Measurements from ENCODE around the gene LDAF1.

LDAF1 gene

DNA sequence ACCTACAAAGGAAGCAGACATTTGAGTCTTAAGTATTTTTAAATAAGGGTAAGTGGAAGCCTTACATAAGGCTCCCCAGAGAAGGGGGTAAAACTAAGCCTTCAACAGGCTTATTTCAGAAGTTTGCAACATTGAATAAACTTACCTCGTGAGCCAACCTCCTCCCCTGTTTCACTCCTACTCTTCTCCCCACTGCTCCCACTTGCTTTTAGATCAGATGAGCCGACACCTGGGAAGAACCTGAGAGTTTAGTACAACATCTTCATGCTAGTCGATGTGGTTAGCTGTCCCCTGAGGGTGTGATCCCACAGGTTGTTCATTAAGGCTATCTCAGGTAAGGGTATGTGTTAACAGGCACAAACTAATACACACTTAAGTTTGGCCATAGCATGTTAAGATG is 39.1 kb downstream of the LDAF1 start:
- TF ChIP-seq, protein P1, sequence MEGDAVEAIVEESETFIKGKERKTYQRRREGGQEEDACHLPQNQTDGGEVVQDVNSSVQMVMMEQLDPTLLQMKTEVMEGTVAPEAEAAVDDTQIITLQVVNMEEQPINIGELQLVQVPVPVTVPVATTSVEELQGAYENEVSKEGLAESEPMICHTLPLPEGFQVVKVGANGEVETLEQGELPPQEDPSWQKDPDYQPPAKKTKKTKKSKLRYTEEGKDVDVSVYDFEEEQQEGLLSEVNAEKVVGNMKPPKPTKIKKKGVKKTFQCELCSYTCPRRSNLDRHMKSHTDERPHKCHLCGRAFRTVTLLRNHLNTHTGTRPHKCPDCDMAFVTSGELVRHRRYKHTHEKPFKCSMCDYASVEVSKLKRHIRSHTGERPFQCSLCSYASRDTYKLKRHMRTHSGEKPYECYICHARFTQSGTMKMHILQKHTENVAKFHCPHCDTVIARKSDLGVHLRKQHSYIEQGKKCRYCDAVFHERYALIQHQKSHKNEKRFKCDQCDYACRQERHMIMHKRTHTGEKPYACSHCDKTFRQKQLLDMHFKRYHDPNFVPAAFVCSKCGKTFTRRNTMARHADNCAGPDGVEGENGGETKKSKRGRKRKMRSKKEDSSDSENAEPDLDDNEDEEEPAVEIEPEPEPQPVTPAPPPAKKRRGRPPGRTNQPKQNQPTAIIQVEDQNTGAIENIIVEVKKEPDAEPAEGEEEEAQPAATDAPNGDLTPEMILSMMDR (IDR thresholded peaks at IDR 0.05; ENCODE audit: low read depth, low read length) = no peak
- Histone ChIP-seq H3K4me3 (ENCODE audit: low read depth, low read length) (no peak overlapping the region), H3K36me3 (no peaks in the 10 kb centered on the region), H3K27ac (no peak overlapping the region), H3K9me3 (ENCODE audit: severe bottlenecking) (no peaks in the 10 kb centered on the region), H3K27me3 (ENCODE audit: insufficient read depth, low read depth, severe bottlenecking) (no peaks in the 10 kb centered on the region)
- no peak for DNase-seq

DNA sequence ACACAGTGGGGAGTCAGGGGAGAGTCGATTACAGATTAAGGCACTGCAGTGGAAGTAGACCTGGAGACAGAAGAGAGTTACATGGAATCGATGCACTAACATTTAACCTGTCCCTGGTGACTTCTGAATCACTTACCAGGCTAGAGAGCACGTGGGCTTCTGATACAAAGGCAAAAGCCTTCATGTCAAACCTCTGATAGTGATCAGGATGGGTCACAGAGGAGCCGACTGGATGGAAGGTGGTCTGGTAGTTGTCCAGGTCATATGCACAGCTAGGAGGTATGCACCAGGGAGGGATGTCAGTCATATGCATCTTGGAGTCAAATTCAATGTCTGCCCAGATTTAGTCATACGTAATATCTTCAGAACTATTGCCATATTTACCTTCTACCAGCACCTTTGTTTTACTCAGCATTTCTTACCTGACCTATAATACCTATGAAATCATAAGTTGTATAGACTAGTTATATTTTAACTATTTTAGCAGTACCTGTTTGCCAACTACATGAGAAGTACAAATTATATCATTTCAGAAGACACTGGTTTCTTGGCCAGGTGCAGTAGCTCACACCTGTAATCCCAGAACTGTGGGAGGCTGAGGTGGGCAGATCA is 41.2 kb downstream of the LDAF1 start:
- no peak overlapping the region for H3K4me3 ChIP-seq (ENCODE audit: low read depth, low read length)
- H3K9me3 ChIP-seq (ENCODE audit: severe bottlenecking) = no peaks in the 10 kb centered on the region
- H3K36me3 ChIP-seq = no peaks in the 10 kb centered on the region
- no peak overlapping the region for H3K27ac ChIP-seq
- no peak for DNase-seq
- TF ChIP-seq, protein P1 (IDR thresholded peaks at IDR 0.05; ENCODE audit: low read depth, low read length) = no peak
- H3K27me3 ChIP-seq (ENCODE audit: insufficient read depth, low read depth, severe bottlenecking) = no peaks in the 10 kb centered on the region

DNA sequence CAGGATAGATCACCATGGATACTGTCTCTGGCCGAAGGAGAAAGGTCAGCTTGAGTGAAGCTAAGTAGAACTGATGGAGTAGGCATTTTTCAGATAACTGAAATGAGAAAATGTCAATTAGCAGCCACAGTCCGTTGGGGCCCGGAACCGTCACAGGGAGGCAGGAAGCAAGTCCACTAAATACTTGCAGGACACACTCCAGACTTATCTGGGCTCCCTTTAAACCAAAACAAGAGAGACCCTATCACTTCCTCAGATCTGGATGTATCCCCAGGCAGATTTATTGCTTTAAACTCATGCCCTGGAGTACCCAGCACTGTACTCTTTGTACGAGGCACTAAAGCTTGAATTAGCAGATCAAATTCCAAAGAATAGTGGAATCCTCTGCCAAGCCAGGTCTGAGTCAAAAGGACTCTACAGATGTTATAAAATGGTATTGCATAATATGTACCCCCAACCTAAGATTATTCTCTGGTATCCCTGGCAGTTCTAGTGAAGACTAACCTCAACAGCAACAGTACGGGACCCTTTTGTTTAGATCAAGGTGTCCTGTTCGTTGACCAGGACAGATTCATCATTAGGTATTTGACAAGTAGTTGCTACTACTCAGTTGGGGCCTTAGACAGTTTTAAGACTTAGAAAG is 44.8 kb downstream of the LDAF1 start:
- H3K27me3 ChIP-seq (ENCODE audit: insufficient read depth, low read depth, severe bottlenecking) = no peaks in the 10 kb centered on the region
- H3K4me3 ChIP-seq (ENCODE audit: low read depth, low read length) = no peak overlapping the region
- H3K9me3 ChIP-seq (ENCODE audit: severe bottlenecking) = no peaks in the 10 kb centered on the region
- no peak overlapping the region for H3K27ac ChIP-seq
- DNase-seq = no peak
- no peaks in the 10 kb centered on the region for H3K36me3 ChIP-seq
- TF ChIP-seq, protein P1 (IDR thresholded peaks at IDR 0.05; ENCODE audit: low read depth, low read length) = no peak

DNA sequence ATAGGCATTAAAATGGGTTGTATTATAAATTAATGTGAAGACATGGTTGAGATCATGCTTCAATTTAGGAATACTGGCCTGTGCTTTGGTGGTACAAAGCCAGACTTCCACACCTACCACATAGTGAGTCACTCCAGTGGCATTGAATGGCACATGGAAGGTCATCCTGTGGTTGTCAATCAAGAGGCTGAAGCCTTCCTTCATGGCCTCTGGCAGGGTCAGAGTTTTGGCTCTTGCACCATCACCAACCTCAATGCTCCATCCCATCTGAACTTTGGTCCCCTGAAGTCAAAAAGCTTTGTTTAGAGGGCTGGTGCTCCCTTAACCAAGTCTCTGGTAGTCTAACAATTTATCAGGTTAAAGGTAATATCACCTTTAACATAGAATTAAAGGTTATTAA is 46.8 kb downstream of the LDAF1 start:
- Histone ChIP-seq H3K27ac (no peak overlapping the region), H3K36me3 (no peaks in the 10 kb centered on the region), H3K27me3 (ENCODE audit: insufficient read depth, low read depth, severe bottlenecking) (no peaks in the 10 kb centered on the region), H3K4me3 (ENCODE audit: low read depth, low read length) (no peak overlapping the region), H3K9me3 (ENCODE audit: severe bottlenecking) (no peaks in the 10 kb centered on the region)
- DNase-seq = no peak
- TF ChIP-seq, protein P1 (IDR thresholded peaks at IDR 0.05; ENCODE audit: low read depth, low read length) = no peak

DNA sequence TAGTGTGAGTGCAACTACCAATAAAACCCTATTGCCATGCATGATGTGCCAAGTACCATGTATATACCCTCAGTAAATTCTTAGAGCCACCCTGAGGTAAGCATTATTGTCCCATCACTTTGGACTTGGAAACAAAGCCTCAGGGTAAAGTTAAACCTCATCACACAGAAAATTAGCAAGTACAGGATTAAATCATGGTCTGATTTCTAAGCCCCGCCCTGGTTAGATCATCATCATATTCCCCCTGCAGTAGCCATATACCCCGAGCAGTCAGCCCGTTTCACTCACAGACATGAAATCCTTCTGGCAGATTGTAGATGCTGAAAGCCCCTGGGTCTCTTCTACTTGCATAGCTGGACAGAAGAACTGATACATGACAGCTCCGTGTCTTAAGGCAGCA is 48.1 kb downstream of the LDAF1 start:
- TF ChIP-seq, protein P1 (IDR thresholded peaks at IDR 0.05; ENCODE audit: low read depth, low read length) = no peak
- Histone ChIP-seq H3K9me3 (ENCODE audit: severe bottlenecking) (no peaks in the 10 kb centered on the region), H3K36me3 (no peaks in the 10 kb centered on the region), H3K27ac (no peak overlapping the region), H3K27me3 (ENCODE audit: insufficient read depth, low read depth, severe bottlenecking) (no peaks in the 10 kb centered on the region), H3K4me3 (ENCODE audit: low read depth, low read length) (no peak overlapping the region)
- DNase-seq = no peak

Measured in WERI-Rb-1 (cell line).